Endothelial cell of umbilical vein (primary cell): ENCODE data around the gene GOLGA2.

ENCODE experiments used
- CTCF ChIP-seq, 2 donors: IDR thresholded peaks; 1 replicate in 1 of 2; 2 replicates in 1 of 2; pipeline ENCODE4 v1.5.1; 2011; ENCODE audit warnings: low read length in 2 of 2, mild to moderate bottlenecking in 2 of 2, moderate library complexity in 2 of 2, control low read depth in 1 of 2, inconsistent platforms in 1 of 2, low read depth in 1 of 2; ENCODE audit not compliant: insufficient read depth in 1 of 2; ENCODE audit errors: extremely low read depth in 1 of 2
- EZH2 ChIP-seq: IDR thresholded peaks from 2 replicates; pipeline ENCODE4 v1.6.1; 2012; ENCODE audit warnings: borderline replicate concordance, low read depth, mild to moderate bottlenecking, moderate library complexity, low read length, inconsistent platforms; ENCODE audit not compliant: severe bottlenecking
- MYC ChIP-seq: IDR thresholded peaks from one replicate; pipeline ENCODE4 v1.6.1; 2011; ENCODE audit warnings: mild to moderate bottlenecking, low read depth, low read length

- TF ChIP-seq MYC (no peak), EZH2 (no peak), CTCF (IDR thresholded peaks at IDR 0.05; ENCODE audit: extremely low read depth in 1 of 2, insufficient read depth in 1 of 2, low read depth in 1 of 2, low read length in 2 of 2) (no peak)
These were observed 20.8 kb upstream of the GOLGA2 start for GRCh38 chr9:128296340-128297220.
